GM18861 (cell line): Measurements from ENCODE around the gene STRN.

ENCODE experiments used
- ATAC-seq: cut with Tn5 transposase; IDR thresholded peaks from one replicate; pipeline ENCODE4 v1.9.1; 2021; ENCODE audit not compliant: unreplicated experiment

STRN gene

DNA sequence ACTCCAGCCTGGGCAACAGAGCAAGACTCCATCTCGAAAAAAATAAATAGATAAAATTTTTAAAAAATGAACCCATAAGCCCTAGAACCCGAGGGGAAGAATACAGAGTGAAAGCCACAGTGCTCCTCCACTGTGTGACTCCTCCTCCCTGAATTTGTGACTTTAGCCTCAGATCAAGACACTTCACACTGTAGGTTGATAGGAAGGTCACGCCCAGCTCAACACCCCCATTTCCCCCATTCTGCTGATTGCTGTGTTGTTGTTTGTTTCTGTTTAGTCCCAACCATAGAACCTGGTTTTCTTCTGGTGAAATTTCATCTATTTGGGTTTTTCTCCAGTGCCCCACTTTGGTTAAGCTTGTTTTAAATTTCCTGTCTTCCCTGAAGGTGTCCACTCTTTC, 167.6 kb downstream of the STRN start:
- no peak for ATAC-seq

DNA sequence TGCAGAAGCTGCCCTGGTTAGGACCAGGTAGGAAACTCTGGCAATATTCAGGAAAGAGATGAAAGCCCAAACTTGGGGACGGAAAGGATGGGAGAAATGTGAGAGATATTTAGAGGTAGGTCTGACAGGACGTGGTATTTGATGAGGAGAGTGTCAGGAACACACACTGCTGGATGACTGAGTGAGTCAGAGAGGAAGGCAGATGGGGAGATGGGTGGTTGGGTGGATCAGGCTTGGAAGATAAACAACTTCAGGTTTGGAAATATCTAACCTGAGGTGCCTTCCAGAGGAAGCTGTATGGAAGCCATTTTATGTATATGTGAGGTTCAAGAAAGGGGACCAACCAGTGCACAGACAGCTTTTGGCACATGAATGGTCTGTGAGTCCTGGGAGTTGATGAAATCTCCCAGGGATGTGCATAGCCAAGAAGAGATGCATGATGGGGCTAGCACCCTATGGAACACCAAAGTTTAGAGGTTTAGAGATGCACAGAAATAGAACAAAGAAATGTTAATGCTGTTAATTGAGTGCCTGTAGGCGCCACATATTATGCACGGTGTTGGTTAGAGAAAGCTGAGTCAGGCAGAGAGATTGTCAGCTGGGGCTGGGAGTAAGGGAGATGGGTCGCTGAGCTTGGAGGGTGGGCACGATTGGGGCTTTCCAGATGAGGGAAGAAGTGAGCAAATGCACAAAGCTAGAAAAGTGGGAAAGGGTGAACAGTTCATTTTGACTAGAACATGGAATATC, 168.8 kb downstream of the STRN start:
- no peak for ATAC-seq
